ENCODE results near the gene DDR2.

GRCh38 chr1:162627662-162628296, 4.5 kb upstream of the DDR2 start:
- TF ChIP-seq, protein P1, sequence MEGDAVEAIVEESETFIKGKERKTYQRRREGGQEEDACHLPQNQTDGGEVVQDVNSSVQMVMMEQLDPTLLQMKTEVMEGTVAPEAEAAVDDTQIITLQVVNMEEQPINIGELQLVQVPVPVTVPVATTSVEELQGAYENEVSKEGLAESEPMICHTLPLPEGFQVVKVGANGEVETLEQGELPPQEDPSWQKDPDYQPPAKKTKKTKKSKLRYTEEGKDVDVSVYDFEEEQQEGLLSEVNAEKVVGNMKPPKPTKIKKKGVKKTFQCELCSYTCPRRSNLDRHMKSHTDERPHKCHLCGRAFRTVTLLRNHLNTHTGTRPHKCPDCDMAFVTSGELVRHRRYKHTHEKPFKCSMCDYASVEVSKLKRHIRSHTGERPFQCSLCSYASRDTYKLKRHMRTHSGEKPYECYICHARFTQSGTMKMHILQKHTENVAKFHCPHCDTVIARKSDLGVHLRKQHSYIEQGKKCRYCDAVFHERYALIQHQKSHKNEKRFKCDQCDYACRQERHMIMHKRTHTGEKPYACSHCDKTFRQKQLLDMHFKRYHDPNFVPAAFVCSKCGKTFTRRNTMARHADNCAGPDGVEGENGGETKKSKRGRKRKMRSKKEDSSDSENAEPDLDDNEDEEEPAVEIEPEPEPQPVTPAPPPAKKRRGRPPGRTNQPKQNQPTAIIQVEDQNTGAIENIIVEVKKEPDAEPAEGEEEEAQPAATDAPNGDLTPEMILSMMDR (IDR thresholded peaks at IDR 0.05; ENCODE audit: poor library complexity, severe bottlenecking) = no peak
- no peak for TF ChIP-seq EZH2 (IDR thresholded peaks at IDR 0.05; ENCODE audit: borderline replicate concordance, insufficient read depth, low read length, poor library complexity, severe bottlenecking)
